Endodermal cell (in vitro differentiated cells): Measurements from ENCODE around the gene MTG1. TPM values are rescaled to one million over a fixed set of nuclear protein-coding genes. Genes with fewer than 3 reads are reported as not detected.
"Not testable (repeated sequence)": the region's sequence is repeated elsewhere in the genome, so short reads cannot be mapped to it uniquely, and the experiment has no call there.

Experiments used
- DNase-seq: peaks from one replicate; pipeline ENCODE4 v3.0.0-alpha.2; 2017
- H3K27ac ChIP-seq: 2 replicates; pipeline ENCODE4 v1.5.1; 2013; ENCODE audit warnings: mild to moderate bottlenecking, low read depth, low read length, moderate library complexity
- H3K27me3 ChIP-seq: 2 replicates; pipeline ENCODE4 v1.6.1; 2013; ENCODE audit warnings: mild to moderate bottlenecking, low read length, moderate library complexity; ENCODE audit not compliant: insufficient read depth, control insufficient read depth, poor library complexity, severe bottlenecking
- H3K36me3 ChIP-seq: 2 replicates; pipeline ENCODE4 v1.7.0; 2013; ENCODE audit warnings: mild to moderate bottlenecking, low read length, moderate library complexity; ENCODE audit not compliant: control insufficient read depth, insufficient read depth
- H3K4me1 ChIP-seq: one replicate; pipeline ENCODE4 v1.7.0; 2013; ENCODE audit warnings: low read length; ENCODE audit not compliant: control insufficient read depth, insufficient read depth
- H3K4me3 ChIP-seq: 2 replicates; pipeline ENCODE4 v1.5.1; 2013; ENCODE audit warnings: mild to moderate bottlenecking, low read length, moderate library complexity
- H3K9ac ChIP-seq: 2 replicates; pipeline ENCODE4 v1.6.1; 2013; ENCODE audit warnings: mild to moderate bottlenecking, low read length, moderate library complexity; ENCODE audit not compliant: poor library complexity, severe bottlenecking; ENCODE audit errors: extremely low read depth
- H3K9me3 ChIP-seq: 2 replicates; pipeline ENCODE4 v1.6.1; 2013; ENCODE audit warnings: mild to moderate bottlenecking, low read length, moderate library complexity; ENCODE audit not compliant: control insufficient read depth
- H3K27ac Mint-ChIP-seq: 2 replicates; pipeline ENCODE4 v1.8.0; 2020; ENCODE audit warnings: mixed read lengths
- H3K27me3 Mint-ChIP-seq: 2 replicates; pipeline ENCODE4 v1.8.0; 2021; ENCODE audit warnings: mild to moderate bottlenecking, mixed read lengths; ENCODE audit not compliant: insufficient read depth
- H3K36me3 Mint-ChIP-seq: 2 replicates; pipeline ENCODE4 v1.8.0; 2020; ENCODE audit warnings: low read depth, mixed read lengths
- H3K4me1 Mint-ChIP-seq: 2 replicates; pipeline ENCODE4 v1.8.0; 2020; ENCODE audit warnings: mixed read lengths
- H3K4me3 Mint-ChIP-seq: 2 replicates; pipeline ENCODE4 v1.8.0; 2020; ENCODE audit warnings: mild to moderate bottlenecking, moderate library complexity, mixed read lengths
- H3K9me3 Mint-ChIP-seq: 2 replicates; pipeline ENCODE4 v1.8.0; 2020; ENCODE audit warnings: mild to moderate bottlenecking, mixed read lengths
- CTCF ChIP-seq: fragments of 200-600 bp; sonication (generic); conservative IDR thresholded peaks from 2 replicates; pipeline ENCODE4 v1.5.0; 2021; ENCODE audit warnings: antibody characterized with exemption, mild to moderate bottlenecking
- WGBS, 2 experiments: methylation state at CpG; one replicate each; pipeline versions ENCODE4 v1.1.5 to v1.1.7; 2013; ENCODE audit warnings: missing lambda C conversion rate in 2 of 2, mixed read lengths in 1 of 2; ENCODE audit not compliant: insufficient coverage in 1 of 2, insufficient read length in 1 of 2; 5-methylcytosine and 5-hydroxymethylcytosine counted together
- total RNA-seq, 2 donors: library from RNA; stranded (reverse); fragmentation: NEBNext Ultra II Directional in 1 of 2; extraction: Animal tissue kit (Norgen Biotek cat#: 25700) in 1 of 2; gene quantifications; 2 replicates in 1 of 2; 3 replicates in 1 of 2; pipeline ENCODE4 v1.2.1, GENCODE V29; 2021

The MTG1 gene
- total RNA-seq, 2 donors from 2014 or later = 71.3 to 86.0 TPM

GRCh38 chr10:133424601-133425000 is 30.6 kb downstream of the MTG1 start, which contains the start of gene SPRN:
Gene SPRN (minus strand): TSS chr10:133424625. CDS start chr10:133423681, 944 bp downstream.
- H3K27me3 ChIP-seq, H3K9me3 ChIP-seq, H3K36me3 Mint-ChIP-seq, H3K4me1 Mint-ChIP-seq, DNase-seq, H3K4me3 ChIP-seq, H3K36me3 ChIP-seq, H3K27ac Mint-ChIP-seq, H3K9ac ChIP-seq, H3K27ac ChIP-seq, H3K4me1 ChIP-seq: not testable (repeated sequence)
- WGBS, 2 experiments = 2% methylated on average over 7 of the region's 37 CpGs; no CpG with 5 or more reads in 1 of the 2 experiments
- peaks cover 20% of the 10 kb centered on the region for H3K27me3 Mint-ChIP-seq
- H3K9me3 Mint-ChIP-seq = peaks cover 12% of the 10 kb centered on the region
- H3K4me3 Mint-ChIP-seq = peak within 1 kb of the TSS; percentile 34

DNA sequence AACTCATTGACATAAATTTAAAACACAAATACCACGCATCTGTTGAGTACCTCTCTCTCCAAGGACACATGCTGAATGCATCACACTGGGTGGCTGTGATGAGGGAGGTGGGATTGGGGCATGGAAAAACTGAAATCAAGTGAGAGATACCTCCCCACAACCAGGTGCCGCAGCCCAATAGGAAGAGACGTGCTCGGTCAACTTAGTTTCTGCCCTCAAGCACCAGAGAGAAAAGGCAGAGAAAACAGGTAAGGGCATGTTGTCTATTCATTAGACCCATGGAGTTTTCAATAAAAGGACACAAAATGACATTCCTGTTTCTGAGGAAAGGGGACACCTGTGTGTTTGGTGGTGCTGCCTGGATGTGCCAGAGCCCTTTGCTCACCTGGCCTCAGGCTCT is 35.6 kb downstream of the MTG1 start:
- H3K4me1 Mint-ChIP-seq, H3K9me3 ChIP-seq, H3K27me3 Mint-ChIP-seq, H3K4me1 ChIP-seq, H3K27me3 ChIP-seq, H3K4me3 ChIP-seq, H3K36me3 ChIP-seq, DNase-seq, H3K4me3 Mint-ChIP-seq, H3K36me3 Mint-ChIP-seq, H3K27ac Mint-ChIP-seq, H3K27ac ChIP-seq, H3K9ac ChIP-seq: not testable (repeated sequence)
- WGBS, 2 experiments = 90% methylated on average over 3 of the region's 4 CpGs; no CpG with 5 or more reads in 1 of the 2 experiments
- H3K9me3 Mint-ChIP-seq = peaks cover 17% of the 10 kb centered on the region

DNA sequence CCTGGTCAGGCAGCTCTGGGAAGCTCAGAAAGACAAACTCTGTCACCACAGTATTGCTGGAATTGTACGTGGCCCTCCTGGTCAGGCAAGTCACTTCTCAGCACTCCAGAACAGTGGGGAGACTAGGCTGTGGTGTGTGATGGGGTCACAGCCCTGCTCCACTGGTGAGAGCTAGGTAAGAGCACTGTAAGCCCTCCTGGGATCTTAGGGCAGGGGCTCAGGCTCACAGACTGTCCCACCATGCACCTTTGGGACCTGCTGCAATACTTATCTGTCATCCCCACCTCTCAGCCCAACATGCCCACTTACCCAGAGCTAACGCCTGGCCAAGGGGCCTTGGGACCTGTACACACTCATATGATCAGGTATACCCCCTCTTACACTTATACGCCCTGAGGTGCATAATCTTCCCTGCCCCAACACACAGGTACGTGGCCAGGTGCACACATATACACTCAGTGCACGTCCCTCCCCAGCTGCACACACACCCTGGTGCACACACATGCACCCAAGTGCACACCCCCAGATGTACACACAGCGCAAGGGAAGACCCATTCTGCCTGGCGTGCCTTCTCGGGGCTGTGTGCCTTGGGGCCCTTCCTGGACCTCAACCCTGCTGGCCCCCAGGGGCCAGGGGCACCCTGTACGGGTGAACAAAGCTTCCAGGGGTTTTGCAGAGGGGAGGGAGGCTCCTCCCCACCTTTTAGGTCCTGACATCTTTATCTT is 38.1 kb downstream of the MTG1 start:
- H3K4me1 Mint-ChIP-seq, H3K36me3 ChIP-seq, H3K27me3 ChIP-seq, H3K27me3 Mint-ChIP-seq, H3K27ac Mint-ChIP-seq, H3K4me3 ChIP-seq, H3K4me3 Mint-ChIP-seq, H3K9ac ChIP-seq, H3K36me3 Mint-ChIP-seq, H3K27ac ChIP-seq, DNase-seq, H3K9me3 ChIP-seq, H3K4me1 ChIP-seq: not testable (repeated sequence)
- WGBS, 2 experiments = 69% methylated on average over 2 of the region's 9 CpGs; no CpG with 5 or more reads in 1 of the 2 experiments
- H3K9me3 Mint-ChIP-seq = peaks cover 25% of the 10 kb centered on the region

DNA sequence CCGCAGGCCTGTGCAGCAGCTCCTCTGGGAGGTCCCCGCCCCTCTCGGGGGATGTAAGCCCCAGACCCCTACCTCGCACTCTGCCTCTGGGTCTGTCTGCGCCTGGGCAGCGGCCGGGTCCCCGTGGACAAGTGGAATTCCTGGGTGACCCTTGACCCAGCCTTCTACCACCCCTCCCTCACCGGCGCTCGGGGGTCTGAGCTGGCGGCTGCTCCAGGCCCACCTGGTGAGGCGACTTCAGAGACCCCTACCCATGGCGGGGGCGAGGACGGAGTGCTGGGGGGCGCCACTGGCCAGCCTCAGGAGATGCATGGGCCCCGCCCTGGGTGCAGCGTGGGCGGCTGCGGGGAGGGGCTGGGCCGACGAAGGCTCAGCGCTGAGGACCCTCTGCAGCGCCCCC is 38.8 kb downstream of the MTG1 start:
- peaks cover 30% of the 10 kb centered on the region for H3K9me3 Mint-ChIP-seq
- no CpG with 5 or more reads among the region's 25 CpGs for WGBS, 2 experiments
- H3K4me3 ChIP-seq, H3K9ac ChIP-seq, H3K4me1 Mint-ChIP-seq, H3K27ac ChIP-seq, H3K27ac Mint-ChIP-seq, H3K27me3 Mint-ChIP-seq, H3K4me3 Mint-ChIP-seq, H3K27me3 ChIP-seq, H3K36me3 ChIP-seq, H3K9me3 ChIP-seq, DNase-seq, H3K36me3 Mint-ChIP-seq, H3K4me1 ChIP-seq: not testable (repeated sequence)

DNA sequence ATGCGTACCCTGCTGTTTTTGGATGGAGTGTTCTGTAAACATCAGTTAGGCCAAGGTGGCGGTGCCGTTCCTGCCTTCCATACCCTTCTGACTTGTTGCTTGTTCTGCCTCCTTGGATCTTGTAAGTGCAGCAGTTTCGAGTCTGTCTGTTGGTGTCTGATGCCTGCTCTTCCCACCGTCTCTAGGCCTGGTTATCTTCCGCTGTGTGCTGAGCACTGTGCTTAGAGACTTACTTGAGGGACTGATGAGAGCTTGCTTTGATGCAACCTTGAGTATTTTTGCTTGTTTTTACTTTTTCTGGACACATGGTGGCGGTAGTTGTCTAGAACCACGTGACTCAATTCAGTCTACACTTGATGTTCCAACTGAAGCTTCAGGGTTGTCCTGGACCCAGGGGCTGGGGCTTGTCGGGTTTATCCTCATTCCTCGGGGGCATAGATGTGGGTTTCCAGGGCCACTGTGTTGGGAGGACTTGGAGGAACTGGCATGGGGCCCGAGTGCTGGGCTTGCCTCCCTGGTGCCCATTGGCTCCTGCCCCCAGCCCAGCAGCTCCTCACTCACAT is 44.8 kb downstream of the MTG1 start:
- WGBS, 2 experiments = 65 to 70% methylated on average over 8 to 11 of the region's 11 CpGs

More for the DNA sequence above, 44.8 kb downstream of the MTG1 start:
- H3K4me1 Mint-ChIP-seq = no peaks in the 10 kb centered on the region
- Histone ChIP-seq H3K9ac (no peak overlapping the region), H3K36me3 (no peaks in the 10 kb centered on the region), H3K27ac (no peak overlapping the region), H3K4me1 (no peaks in the 10 kb centered on the region), H3K4me3 (no peak overlapping the region), H3K9me3 (peaks cover 5% of the 10 kb centered on the region), H3K27me3 (no peaks in the 10 kb centered on the region)
- H3K27me3 Mint-ChIP-seq = no peaks in the 10 kb centered on the region
- TF ChIP-seq CTCF = no peak
- peaks cover 66% of the 10 kb centered on the region for H3K9me3 Mint-ChIP-seq
- DNase-seq = peak; percentile 38
- H3K27ac Mint-ChIP-seq = no peak overlapping the region
- no peak overlapping the region for H3K4me3 Mint-ChIP-seq
- H3K36me3 Mint-ChIP-seq = no peaks in the 10 kb centered on the region
